ENCODE results near the gene NRK.
"Not testable (repeated sequence)": the region's sequence is repeated elsewhere in the genome, so short reads cannot be mapped to it uniquely, and the experiment has no call there.

Gene NRK

DNA sequence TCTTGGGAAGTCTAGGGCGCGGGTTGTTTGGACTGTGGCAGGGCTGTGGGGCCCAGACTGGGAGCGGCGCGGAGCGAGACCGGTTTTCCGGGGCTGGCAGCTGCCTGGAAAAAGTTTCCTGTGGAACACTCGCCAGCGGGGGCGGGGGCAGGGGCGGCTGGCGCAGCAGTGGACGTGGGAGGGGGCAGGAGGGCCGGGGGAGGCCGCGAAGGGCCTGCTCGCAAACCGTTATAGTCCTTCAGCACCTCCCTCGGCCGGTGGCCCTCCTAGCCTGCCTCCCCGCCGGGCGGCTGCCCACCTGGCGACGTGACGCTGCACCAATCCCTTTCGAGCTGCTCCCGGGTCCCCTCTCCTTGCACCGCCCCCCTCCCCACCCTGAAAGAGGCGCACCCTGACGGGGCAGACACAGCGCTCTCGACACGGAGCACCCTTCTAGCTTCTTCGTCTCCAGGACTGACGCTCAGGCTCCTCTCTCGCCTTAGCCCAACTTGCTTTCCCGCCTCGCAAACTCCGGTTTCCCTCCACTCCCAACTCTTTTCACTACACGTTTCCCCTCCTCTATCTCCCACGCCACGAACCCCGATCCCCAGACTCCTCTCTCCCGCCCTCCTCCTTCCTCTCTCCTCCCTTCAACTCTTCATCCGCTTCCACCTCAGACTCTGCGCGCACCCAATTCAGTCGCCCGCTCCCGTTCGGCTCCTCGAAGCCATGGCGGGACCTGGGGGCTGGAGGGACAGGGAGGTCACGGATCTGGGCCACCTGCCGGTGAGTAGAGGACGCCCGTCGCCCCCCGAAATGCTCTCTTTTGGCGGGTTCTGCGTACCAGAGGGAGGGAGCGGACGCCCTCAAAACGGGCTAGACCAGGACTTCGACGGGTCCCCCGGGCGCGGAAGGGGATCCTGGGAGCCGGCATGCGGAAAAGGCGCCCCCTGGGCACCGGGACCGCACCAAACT is at the start of gene NRK:
NRK (plus strand) TSS at position 402 of the 954 bp plus-strand sequence; CDS start at position 709, 307 bp downstream.
- no peak for DNase-seq

DNA sequence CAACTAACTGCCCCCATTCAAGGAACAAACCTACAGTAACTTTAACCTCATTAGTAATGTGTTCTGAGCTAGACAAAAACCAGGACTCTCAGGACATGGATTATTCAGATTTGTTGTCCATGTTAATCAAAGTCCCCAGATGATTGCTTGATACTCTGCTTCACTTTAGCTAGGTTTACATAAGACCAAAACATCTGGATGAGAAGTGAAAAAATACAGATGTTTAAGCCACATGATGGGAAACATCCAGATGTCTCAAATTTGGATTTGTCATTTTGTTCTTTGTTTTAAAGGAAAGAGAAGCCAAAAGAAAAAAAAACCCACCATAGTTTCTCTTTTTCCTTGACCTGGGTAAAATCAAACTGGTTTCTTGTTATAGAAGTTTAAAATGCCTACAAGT is 48.5 kb upstream of the NRK start:
- no peak for DNase-seq

GRCh38 chrX:105775679-105776078 is 46.7 kb upstream of the NRK start:
- no peak for DNase-seq

- DNase-seq = no peak
These were observed 40.5 kb upstream of the NRK start for GRCh38 chrX:105781804-105782203.

DNA sequence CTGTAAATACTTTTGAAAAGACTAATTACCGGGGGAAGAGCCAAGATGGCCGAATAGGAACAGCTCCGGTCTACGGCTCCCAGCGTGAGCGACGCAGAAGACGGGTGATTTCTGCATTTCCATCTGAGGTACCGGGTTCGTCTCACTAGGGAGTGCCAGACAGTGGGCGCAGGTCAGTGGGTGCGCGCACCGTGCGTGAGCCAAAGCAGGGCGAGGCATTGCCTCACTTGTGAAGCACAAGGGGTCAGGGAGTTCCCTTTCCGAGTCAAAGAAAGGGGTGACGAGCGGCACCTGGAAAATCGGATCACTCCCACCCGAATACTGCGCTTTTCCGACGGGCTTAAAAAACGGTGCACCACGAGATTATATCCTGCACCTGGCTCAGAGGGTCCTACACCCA is 25.5 kb upstream of the NRK start:
- DNase-seq = not testable (repeated sequence)

GRCh38 chrX:105803891-105804290 is 18.4 kb upstream of the NRK start:
- no peak for DNase-seq

- DNase-seq = not testable (repeated sequence)
These were observed 16.7 kb upstream of the NRK start for GRCh38 chrX:105805655-105806054.

GRCh38 chrX:105816517-105816916 is 5.8 kb upstream of the NRK start:
- no peak for DNase-seq

DNA sequence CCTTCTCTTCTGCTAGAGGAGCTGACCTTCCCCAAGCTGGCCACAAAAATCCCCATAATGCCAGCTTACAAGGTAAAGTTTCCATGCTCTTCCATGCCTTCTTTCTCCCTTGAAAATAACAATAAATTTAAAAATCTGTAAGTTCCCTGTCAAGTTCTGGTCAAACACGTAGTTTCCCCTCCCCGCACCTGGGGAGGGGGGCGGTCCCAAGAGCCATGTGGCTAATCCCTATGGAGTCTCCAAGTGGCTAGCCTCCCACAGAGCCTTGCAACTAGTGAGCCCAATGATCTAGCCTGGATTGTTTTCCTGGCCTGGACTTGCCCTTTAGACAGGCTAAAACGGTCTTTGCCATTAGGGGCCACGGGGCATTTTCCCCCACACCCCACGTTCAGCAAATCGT is 2.1 kb upstream of the NRK start:
- DNase-seq = no peak

DNA sequence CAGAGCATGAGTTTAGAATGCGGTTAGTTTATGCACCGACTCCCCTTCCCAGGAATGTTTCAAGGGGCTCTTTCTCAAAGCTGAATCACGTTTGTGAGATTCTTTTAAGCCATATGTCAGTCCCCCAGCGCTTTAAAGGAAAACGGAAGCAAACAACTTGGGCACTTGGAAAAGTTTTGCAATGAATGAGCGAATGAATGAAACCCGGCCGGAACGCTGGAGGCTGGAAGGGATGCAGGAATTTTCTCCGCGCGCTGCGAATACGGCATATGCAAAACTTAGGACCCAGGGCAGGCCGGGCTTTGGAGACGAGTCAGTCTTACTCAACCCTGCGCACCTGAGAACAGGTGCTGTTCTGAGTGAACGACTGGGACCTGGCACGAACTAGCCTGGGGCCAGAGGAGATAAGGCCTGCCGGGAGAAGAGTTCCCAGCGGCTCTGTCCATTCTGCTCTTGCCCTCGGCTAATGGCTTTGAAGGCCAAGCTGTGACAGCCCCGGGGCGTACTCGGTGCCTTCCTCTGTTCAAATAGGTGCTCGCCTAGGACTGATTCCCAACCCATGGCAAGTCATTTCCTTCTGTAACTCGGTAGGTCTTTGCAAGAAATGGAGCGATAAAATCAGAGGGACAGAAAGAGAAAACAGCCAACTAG is 743 bp upstream of the NRK start:
- DNase-seq = no peak

DNA sequence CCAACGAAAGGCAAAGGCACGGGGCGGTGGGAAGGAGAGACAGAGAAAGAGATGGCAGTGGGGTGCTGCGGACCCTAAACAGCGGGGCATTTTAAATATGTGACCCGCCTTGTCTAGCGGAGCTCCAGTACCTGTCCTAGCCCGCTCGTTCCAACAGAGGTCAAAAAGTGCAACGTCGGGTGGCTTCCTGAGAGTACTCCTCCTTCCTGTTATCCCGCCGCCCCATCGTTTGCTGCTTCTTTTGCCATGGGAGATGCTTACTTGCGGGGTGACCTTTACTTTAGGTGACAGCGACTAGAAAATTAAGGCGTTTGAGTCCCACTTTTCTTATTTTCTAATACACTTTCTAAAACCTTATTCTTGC is 735 bp downstream of the NRK start:
- no peak for DNase-seq

GRCh38 chrX:105829011-105829410 is 6.7 kb downstream of the NRK start:
- no peak for DNase-seq

DNA sequence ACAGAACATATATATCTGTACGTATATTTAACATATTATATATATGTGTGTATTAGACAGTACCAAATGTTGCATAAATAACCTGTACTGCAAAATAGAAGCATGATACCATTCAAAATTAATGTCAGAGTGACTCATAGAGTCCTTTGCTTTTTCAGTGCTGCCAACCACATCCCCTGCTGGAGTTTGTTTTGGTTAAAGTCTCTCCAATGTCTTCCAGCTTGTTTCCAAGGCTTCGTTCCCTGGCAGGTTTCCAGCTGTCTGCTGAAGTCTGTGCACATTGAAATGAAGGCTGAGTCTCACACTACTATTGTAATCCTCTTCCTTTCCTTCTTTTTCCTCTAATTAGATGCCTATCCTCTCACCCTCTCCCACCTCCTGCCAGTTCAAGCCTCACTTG is 14.9 kb downstream of the NRK start:
- no peak for DNase-seq

- DNase-seq = no peak
These were observed 23.3 kb downstream of the NRK start for GRCh38 chrX:105845631-105846030.

- not testable (repeated sequence) for DNase-seq
These were observed 27.8 kb downstream of the NRK start for GRCh38 chrX:105850100-105850499.

GRCh38 chrX:105865709-105866108 is 43.4 kb downstream of the NRK start:
- DNase-seq = no peak

DNA sequence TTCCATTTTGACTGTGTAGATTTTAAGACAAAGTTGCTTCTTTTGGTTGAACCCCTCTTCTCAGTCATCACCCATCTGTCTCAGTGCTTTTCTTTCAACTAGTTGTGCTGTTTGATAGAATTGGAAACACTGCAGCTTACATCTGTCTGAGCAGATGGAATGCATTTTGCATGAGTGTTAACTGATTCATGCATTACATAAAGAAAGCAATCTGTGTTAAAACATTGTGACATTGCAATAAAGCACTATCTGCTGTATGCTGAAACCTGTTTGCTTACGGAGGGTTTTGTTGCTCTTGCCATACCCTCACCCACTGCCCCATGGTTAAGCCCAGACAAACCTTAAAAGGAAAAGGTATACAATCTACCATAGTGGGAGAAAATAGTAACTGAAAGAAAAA is 47.4 kb downstream of the NRK start:
- no peak for DNase-seq

- no peak for DNase-seq
These were observed 48.1 kb downstream of the NRK start for GRCh38 chrX:105870445-105870844.

DNA sequence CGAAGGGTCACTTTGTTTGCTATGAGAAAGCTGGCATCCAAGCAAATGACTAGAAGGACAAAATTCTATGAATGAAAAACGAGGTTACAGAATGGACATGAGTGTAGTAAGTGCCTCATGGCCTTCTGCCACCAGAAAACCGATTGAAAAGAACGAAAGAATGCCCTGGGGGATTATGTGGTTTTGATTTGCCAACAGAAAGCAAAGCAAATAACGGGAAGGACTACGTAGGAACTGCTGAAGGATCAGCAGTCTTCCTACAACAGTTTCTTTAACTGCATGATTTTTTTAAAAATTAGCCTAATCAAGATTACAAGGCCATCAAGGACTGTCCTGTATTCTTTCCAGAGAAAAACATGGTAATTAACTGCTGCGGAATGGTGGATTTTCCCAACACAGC is 50.6 kb downstream of the NRK start:
- no peak for DNase-seq

GRCh38 chrX:105874790-105875189 is 52.5 kb downstream of the NRK start:
- DNase-seq = no peak

GRCh38 chrX:105876658-105877057 is 54.3 kb downstream of the NRK start:
- no peak for DNase-seq

DNA sequence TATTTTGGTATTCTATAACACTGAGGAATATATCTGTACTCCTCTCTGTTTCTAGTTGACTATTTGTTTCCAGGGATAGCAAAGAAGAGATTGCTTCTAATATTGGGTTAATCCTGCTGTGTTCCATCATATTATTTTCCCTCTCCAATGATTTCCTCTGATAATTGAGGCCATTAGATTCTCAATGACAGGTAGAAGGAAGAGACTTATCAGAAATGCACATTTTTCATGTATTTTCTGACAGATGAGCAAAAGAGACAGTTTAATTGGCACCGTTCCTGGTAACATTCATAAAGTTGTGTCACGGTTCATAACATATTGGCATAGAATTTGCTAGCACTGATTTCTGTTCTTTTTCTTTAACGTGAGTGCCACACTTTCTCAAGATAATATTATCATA is 58.2 kb downstream of the NRK start:
- no peak for DNase-seq

DNA sequence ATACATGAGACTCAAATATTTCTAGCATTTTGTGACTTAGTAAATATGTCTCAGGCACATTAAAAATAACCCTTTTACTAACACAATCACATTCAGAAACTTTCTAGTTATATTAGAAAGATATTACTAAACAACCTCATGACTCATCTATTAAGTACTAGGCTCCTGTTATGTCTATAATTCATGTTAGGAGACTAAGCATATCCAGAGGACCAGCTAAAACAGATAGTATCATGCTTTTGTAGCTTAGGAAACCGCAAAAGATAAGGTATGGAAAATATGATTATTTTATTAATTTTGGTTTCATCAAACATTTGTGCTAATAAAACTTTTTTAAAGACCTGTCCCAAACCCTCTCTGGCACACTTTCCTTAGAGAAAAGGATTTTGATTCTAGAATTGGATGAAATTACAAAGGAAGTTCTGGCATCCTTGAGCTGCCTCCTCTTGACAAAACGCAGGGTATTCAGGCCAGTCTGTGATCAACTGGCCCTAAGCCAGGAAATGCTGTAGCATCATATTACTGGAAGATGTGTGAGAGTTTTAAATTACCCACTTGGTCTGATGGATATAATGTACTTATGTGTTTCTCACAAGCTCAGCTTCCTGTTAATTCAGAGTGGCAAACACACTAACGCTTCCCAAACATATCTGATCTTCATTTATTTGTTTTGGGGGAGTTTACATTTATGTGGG is 60.4 kb downstream of the NRK start:
- DNase-seq = no peak

GRCh38 chrX:105894721-105895120 is 72.4 kb downstream of the NRK start:
- DNase-seq = no peak

Data from MV-4-11 (cell line).